GM23248 (cell line): Measurements from ENCODE around the gene PDSS2. TPM values are rescaled to one million over a fixed set of nuclear protein-coding genes. Genes with fewer than 3 reads are reported as not detected.
A peak's percentile ranks its signal among the peaks of the same experiment; 100 is the strongest.

Source experiments
- DNase-seq: peaks from one replicate; pipeline ENCODE4 v3.0.0-alpha.2; 2015
- H2AFZ ChIP-seq: fragments of 200-600 bp; sonication (generic); 2 replicates; pipeline ENCODE4 v1.6.1; 2016; ENCODE audit warnings: antibody characterized with exemption
- H3F3A ChIP-seq: fragments of 200-600 bp; sonication (generic); 2 replicates; pipeline ENCODE4 v1.6.1; 2016; ENCODE audit warnings: mild to moderate bottlenecking, antibody characterized with exemption, mixed run types; ENCODE audit not compliant: insufficient read depth
- H3K27ac ChIP-seq: fragments of 200-600 bp; sonication (generic); 2 replicates; pipeline ENCODE4 v1.5.1; 2016; ENCODE audit warnings: mild to moderate bottlenecking
- H3K27me3 ChIP-seq: fragments of 200-600 bp; sonication (generic); replicated peaks from 2 replicates; pipeline ENCODE4 v1.6.1; 2016; ENCODE audit warnings: mild to moderate bottlenecking; ENCODE audit not compliant: insufficient read depth
- H3K36me3 ChIP-seq: fragments of 200-600 bp; sonication (generic); 2 replicates; pipeline ENCODE4 v1.6.1; 2016; ENCODE audit warnings: low read depth, mild to moderate bottlenecking
- H3K4me1 ChIP-seq: fragments of 200-600 bp; sonication (generic); 2 replicates; pipeline ENCODE4 v1.6.1; 2016; ENCODE audit warnings: mild to moderate bottlenecking; ENCODE audit not compliant: insufficient read depth
- H3K4me2 ChIP-seq: fragments of 200-600 bp; sonication (generic); one replicate; pipeline ENCODE4 v1.6.1; 2016; ENCODE audit warnings: mild to moderate bottlenecking; ENCODE audit not compliant: unreplicated experiment
- H3K4me3 ChIP-seq: fragments of 200-600 bp; sonication (generic); 2 replicates; pipeline ENCODE4 v1.5.1; 2016; ENCODE audit warnings: mild to moderate bottlenecking
- H3K79me2 ChIP-seq: fragments of 200-600 bp; sonication (generic); 2 replicates; pipeline ENCODE4 v1.6.1; 2016; ENCODE audit warnings: mild to moderate bottlenecking; ENCODE audit not compliant: insufficient read depth
- H3K9ac ChIP-seq: fragments of 200-600 bp; sonication (generic); 2 replicates; pipeline ENCODE4 v1.6.1; 2016; ENCODE audit warnings: mild to moderate bottlenecking
- H3K9me2 ChIP-seq: fragments of 200-600 bp; sonication (generic); 2 replicates; pipeline ENCODE4 v1.6.1; 2016; ENCODE audit warnings: mixed run types, mild to moderate bottlenecking, moderate library complexity; ENCODE audit not compliant: insufficient read depth
- H3K9me3 ChIP-seq: fragments of 200-600 bp; sonication (generic); one replicate; pipeline ENCODE4 v1.6.1; 2017; ENCODE audit warnings: low read depth
- H4K20me1 ChIP-seq: fragments of 200-600 bp; sonication (generic); 2 replicates; pipeline ENCODE4 v1.6.0; 2016; ENCODE audit not compliant: insufficient read depth
- EZH2 ChIP-seq: fragments of 200-600 bp; sonication (generic); IDR thresholded peaks from 2 replicates; pipeline ENCODE4 v1.6.1; 2018; ENCODE audit warnings: antibody characterized with exemption, mild to moderate bottlenecking; ENCODE audit not compliant: insufficient read depth, poor library complexity, severe bottlenecking
- EZH2phosphoT487 ChIP-seq: fragments of 200-600 bp; sonication (generic); IDR thresholded peaks from 2 replicates; pipeline ENCODE4 v1.6.1; 2018; ENCODE audit warnings: antibody characterized with exemption, moderate library complexity, mild to moderate bottlenecking, low read depth; ENCODE audit not compliant: insufficient read depth
- WGBS, 2 experiments: methylation state at CpG; one replicate each; pipeline ENCODE4 v1.1.6; 2015 to 2017; ENCODE audit warnings: low lambda C conversion rate in 2 of 2, low coverage in 1 of 2; ENCODE audit errors: missing lambda C conversion rate in 2 of 2; 5-methylcytosine and 5-hydroxymethylcytosine counted together
- in situ Hi-C: fragments of 300-500 bp; cut with MboI; formaldehyde crosslinking; loops from 2 replicates; pipeline ENCODE4 v1.15.0; 2020
- polyA plus RNA-seq: library from polyadenylated mRNA; unstranded; fragments of >200 nt; fragmentation: Nextera tagmentation; extraction: Ambion mirVana; gene quantifications from 2 replicates; pipeline ENCODE4 v1.2.1, GENCODE V29; 2016
- total RNA-seq: library from RNA; depleted of rRNA; stranded (reverse); fragments of >200 nt; shearing (Covaris generic); gene quantifications from 2 replicates; pipeline ENCODE4 v1.2.3, GENCODE V29; 2014

Gene PDSS2
- total and polyA plus RNA-seq, 2 experiments from 2014 or later, result 9.9 to 10.3 TPM

DNA sequence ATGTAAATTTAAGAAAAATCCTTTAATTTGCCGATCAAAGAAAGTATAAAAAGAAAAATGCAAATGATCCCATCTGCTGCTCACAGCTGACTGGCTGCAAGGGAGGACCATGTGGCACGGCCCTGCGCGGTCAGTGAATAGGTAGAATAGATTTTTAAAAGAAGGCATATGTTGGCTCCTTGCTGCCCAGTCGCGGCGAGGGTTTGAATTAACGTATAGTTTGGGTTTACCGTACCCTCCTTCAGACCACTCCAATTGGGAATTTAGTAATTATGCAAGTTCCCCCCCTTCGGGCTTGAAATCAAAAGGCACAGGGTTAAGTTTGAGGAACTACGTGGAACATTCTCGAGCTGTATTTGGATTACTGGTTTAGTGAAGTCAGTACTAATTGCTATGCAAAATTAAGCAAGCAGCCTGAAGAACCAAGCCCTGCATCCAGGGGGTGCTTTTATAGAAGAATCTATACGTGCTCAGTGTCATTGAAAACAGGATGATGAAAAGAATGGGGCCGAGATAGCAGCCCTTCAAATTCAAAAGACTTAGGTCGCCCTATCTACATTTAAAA is 343.0 kb downstream of the PDSS2 start:
- Histone ChIP-seq H3K4me1 (peaks cover 11% of the 10 kb centered on the region; the same call in 1 of the 2 replicates), H3K9me2 (no peaks in the 10 kb centered on the region), H4K20me1 (no peaks in the 10 kb centered on the region), H2AFZ (peak overlapping the region; percentile 87), H3K27me3 (peaks cover 14% of the 10 kb centered on the region), H3K9me3 (no peaks in the 10 kb centered on the region), H3K4me3 (peak overlapping the region; percentile 74), H3K27ac (no peak overlapping the region), H3K79me2 (no peaks in the 10 kb centered on the region), H3K4me2 (peak overlapping the region; percentile 86), H3F3A (peaks cover 12% of the 10 kb centered on the region), H3K36me3 (no peaks in the 10 kb centered on the region), H3K9ac (peak overlapping the region; percentile 70)
- in situ Hi-C loops, result no loop called here
- WGBS, 2 experiments, result 10% methylated on average over 15 of the region's 15 CpGs
- no peak for TF ChIP-seq EZH2phosphoT487
- peak; percentile 12 for TF ChIP-seq EZH2
- DNase-seq, result peak; percentile 51

- TF ChIP-seq EZH2, result no peak
- no peak for TF ChIP-seq EZH2phosphoT487
- H3K27ac ChIP-seq, result no peak overlapping the region
- H3K79me2 ChIP-seq, result no peaks in the 10 kb centered on the region
- H4K20me1 ChIP-seq, result no peaks in the 10 kb centered on the region
- H3K4me3 ChIP-seq, result peak overlapping the region; percentile 74
- peak overlapping the region; percentile 87 for H2AFZ ChIP-seq
- in situ Hi-C loops, result no loop called here
- H3K27me3 ChIP-seq, result peaks cover 14% of the 10 kb centered on the region
- H3K4me2 ChIP-seq, result peak overlapping the region; percentile 86
- H3K9me2 ChIP-seq, result no peaks in the 10 kb centered on the region
- peaks cover 11% of the 10 kb centered on the region; the same call in 1 of the 2 replicates for H3K4me1 ChIP-seq
- H3K9me3 ChIP-seq, result no peaks in the 10 kb centered on the region
- H3K9ac ChIP-seq, result peak overlapping the region; percentile 70
- H3F3A ChIP-seq, result peaks cover 12% of the 10 kb centered on the region
- 1% methylated on average over 45 of the region's 45 CpGs for WGBS, 2 experiments
- peak; percentile 67 for DNase-seq
- H3K36me3 ChIP-seq, result no peaks in the 10 kb centered on the region
Observed at GRCh38 chr6:107115695-107116327, 343.6 kb downstream of the PDSS2 start.

GRCh38 chr6:107114926-107115694 is 344.3 kb downstream of the PDSS2 start, which contains the start of gene BEND3:
Gene BEND3, minus strand, starts transcription at chr6:107115515. Its CDS starts 16,230 bp downstream, at chr6:107099285.
- 0 to 1% methylated on average over 19 to 26 of the region's 109 CpGs for WGBS, 2 experiments

DNA sequence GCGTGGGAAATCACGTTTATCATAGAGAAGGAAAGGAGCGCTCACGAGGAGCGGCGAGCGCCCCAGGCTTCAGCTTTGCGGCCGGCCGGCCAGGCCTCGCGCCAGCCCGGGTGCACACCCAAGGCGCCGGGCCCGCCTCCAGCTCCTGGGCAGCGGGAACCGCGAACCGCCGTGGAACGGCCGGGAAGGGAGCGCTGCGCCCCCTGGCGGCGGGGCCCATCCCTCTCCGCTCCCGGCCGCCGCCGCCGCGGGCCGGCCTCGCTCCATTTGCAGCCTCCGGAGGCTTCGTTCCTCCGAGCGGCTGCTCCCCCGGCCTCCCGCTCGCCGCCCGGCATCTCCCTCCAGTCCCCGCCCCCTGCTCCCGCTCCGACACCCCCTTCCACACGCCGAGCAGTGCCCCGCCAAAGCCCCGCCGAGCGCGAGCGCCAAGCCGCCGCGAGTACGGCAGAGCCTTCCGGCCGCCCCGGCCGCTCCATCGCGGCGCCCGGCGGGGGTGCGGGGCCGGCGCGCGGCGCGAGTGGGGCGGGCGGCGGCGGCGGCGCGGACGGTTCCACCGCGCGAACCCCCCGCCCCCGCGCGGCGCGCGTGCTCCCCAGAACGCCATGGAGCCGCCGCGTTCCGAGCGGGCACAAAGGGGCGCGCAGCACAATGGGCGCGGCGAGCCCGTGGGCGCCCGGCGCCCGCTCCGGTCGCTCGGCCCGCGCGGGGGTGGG is 345.0 kb downstream of the PDSS2 start:
- Histone ChIP-seq H3K4me1 (peaks cover 11% of the 10 kb centered on the region; the same call in 1 of the 2 replicates), H3K79me2 (no peaks in the 10 kb centered on the region), H3K27me3 (peaks cover 14% of the 10 kb centered on the region), H4K20me1 (no peaks in the 10 kb centered on the region), H3K4me2 (peak overlapping the region; percentile 72), H3K9ac (peak overlapping the region; percentile 56), H3K9me3 (no peaks in the 10 kb centered on the region), H3K36me3 (no peaks in the 10 kb centered on the region), H3K9me2 (no peaks in the 10 kb centered on the region), H3K4me3 (peak overlapping the region; percentile 48), H3K27ac (peak overlapping the region; percentile 22; the same call in 1 of the 2 replicates), H3F3A (peaks cover 12% of the 10 kb centered on the region), H2AFZ (peak overlapping the region; percentile 57)
- DNase-seq, result peak; percentile 98
- no peak for TF ChIP-seq EZH2phosphoT487
- TF ChIP-seq EZH2, result no peak
- 0 to 1% methylated on average over 23 to 53 of the region's 116 CpGs for WGBS, 2 experiments
- in situ Hi-C loops, result no loop called here

More at GRCh38 chr6:107114926-107115694, 344.3 kb downstream of the PDSS2 start, which contains the start of gene BEND3:
- in situ Hi-C loops, result no loop called here
- no peak within 1 kb of the TSS for H3K27ac ChIP-seq
- no peaks in the 10 kb centered on the region for H3K79me2 ChIP-seq
- H3K9me3 ChIP-seq, result no peaks in the 10 kb centered on the region
- TF ChIP-seq EZH2 (no peak), EZH2phosphoT487 (no peak)
- peak; percentile 47 for DNase-seq
- H3K4me3 ChIP-seq, result peak within 1 kb of the TSS; percentile 74
- H3K27me3 ChIP-seq, result peaks cover 14% of the 10 kb centered on the region
- peaks cover 12% of the 10 kb centered on the region for H3F3A ChIP-seq
- peak within 1 kb of the TSS; percentile 70 for H3K9ac ChIP-seq
- H3K9me2 ChIP-seq, result no peaks in the 10 kb centered on the region
- peak within 1 kb of the TSS; percentile 86 for H3K4me2 ChIP-seq
- H2AFZ ChIP-seq, result peak within 1 kb of the TSS; percentile 87
- peaks cover 11% of the 10 kb centered on the region; the same call in 1 of the 2 replicates for H3K4me1 ChIP-seq
- H4K20me1 ChIP-seq, result no peaks in the 10 kb centered on the region
- no peaks in the 10 kb centered on the region for H3K36me3 ChIP-seq
